ENCODE data around the gene SUN1.
"Not testable (repeated sequence)": the region's sequence is repeated elsewhere in the genome, so short reads cannot be mapped to it uniquely, and the experiment has no call there.

Gene SUN1

GRCh38 chr7:908591-909357 lies 76.5 kb downstream of the SUN1 start:
- DNase-seq, result not testable (repeated sequence)

DNA sequence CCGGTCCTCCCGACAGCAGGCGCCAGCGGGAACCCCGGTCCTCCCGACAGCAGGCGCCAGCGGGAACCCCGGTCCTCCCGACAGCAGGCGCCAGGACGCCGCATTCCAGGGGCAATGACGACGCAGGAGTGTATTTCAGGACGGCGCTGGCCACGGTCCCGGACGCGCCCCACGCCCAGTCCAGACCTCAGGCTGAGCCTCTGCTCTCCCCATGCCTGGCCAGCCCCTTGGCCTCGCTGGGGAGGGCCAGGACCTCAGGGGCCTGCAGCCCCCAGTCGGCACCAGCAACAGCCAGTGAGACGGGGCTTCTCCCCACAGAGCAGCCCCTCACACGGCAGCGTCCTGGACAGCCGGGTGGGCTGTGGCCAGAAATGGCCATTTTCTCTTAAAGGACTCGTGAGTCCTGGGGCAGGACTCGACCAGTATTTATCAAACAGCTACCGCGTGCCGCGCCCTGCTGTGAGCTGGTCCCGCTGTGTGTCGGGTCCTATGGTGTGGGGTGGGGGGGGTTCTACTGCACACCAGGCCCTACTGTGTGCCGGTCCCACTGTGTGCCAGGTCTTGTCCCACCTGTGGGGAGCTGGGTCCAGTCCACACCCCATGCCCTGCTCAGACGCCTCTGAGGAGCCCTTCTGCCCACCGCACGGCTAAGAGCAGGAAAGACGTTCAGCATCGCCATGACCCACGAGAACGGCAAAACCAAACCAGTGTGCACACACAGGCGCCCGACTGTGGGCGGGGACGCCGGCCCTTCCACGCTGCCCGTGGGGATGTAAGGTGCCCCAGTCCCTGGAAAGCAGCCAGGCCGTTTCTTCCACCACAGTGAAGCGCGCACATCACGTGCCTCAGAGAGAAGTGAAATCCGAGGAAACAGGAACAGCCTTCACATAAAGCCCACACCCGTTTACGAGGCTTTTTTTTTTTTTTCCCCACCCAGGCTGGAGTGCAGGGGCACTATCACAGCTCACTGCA lies 77.4 kb downstream of the SUN1 start:
- DNase-seq, result no peak

GRCh38 chr7:910441-910861 lies 78.2 kb downstream of the SUN1 start:
- no peak for DNase-seq

DNA sequence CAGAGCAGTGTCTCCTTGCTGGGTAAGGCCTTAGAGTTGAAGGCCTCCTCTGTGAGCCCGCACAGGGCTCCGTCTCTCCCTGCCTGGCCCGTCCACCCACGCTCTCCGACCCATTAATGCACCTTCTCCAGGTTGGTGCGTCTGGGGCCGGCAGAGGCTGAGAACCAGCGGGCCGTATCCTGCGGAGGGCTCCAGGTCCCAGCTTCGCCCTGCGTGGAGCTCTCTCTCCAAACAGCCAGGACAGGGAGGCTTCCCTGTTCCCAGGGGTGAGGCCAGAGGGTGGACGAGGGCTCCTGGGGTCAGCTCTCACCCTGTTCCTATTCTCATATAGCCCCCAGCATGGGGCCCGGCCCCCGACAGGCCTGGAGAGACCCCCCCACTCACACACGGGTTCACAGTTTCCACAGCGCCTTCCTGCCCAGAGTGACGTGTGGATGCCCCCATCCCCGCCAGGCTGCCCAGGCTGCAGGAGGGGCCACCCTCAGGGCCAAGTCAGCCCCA lies 78.7 kb downstream of the SUN1 start:
- no peak for DNase-seq

GRCh38 chr7:911791-912480 lies 79.7 kb downstream of the SUN1 start:
- DNase-seq, result no peak

GRCh38 chr7:913736-914520 lies 81.7 kb downstream of the SUN1 start:
- no peak for DNase-seq

DNA sequence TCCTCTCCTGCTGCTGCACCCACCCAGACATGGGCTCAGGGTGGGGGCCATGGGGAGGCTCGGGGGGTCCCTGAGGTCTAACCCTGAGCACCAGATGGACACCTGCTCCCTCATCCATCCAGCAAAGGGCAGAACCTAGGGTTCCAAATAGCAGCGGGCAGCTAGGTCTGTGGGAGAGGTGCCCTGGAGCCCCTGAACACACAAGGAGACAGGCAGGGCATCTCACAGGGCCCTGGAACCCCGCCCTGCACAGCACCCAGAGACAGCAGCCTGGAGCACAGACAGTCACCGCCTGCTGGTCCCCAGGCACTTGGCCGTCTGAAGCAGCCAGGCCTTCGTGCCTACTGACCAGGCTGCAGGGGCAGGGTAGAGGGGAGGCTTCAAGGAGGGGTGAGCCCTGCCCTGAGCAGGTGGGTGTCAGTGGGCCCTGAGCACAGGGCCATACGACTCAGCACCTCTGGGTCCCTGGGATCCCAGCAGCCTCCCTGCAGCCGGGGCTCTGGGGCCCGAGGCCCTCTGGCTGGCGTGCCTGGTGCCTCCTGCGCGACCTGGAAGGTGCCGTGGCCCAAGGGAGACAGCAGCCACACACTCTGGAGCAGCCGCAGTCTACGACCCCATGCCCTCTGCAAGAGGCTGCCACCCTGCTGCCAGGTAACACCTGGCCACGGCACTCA lies 82.4 kb downstream of the SUN1 start:
- no peak for DNase-seq

DNA sequence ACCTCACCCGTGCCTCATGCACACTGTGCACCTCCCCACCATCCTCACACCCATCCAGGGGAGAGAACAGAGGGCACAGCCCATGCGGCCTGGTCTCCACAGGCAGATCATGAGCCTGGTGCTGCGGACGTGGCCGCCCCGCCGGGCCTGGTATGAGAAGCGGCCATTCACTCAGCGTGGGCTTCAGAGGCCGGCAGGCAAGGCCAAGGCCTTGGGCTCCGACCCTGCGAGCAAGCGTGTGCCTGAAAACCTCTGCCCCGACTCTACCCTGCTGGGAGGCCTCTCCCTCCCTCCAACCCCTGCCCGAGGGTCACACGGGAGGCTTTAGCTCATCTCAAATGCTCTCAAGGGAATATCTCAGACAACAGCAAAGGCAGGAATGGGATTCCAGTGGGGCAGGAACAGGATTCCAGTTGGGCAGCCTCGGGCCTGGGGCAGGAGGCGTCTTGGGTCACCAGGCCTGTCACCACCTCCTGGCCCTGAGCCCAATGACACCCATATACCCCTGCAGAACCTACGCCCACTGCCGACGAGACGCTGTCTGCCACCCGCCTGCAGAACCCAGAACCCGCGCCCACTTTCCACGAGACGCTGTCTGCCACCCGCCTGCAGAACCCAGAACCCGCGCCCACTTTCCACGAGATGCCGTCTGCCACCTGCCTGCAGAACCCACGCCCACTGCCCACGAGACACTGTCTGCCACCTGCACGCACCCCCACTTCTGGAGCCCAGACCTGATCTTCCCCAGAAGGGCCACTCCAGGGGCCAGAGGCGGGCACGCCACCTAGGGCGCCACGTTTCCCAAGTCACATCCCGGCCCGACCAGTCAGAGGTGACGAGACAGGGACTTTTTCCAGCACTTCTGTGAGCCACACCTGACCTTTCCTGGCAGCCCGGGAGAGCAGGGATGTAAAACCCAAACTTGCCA lies 83.3 kb downstream of the SUN1 start:
- no peak for DNase-seq

GRCh38 chr7:916291-916941 lies 84.1 kb downstream of the SUN1 start:
- no peak for DNase-seq

DNA sequence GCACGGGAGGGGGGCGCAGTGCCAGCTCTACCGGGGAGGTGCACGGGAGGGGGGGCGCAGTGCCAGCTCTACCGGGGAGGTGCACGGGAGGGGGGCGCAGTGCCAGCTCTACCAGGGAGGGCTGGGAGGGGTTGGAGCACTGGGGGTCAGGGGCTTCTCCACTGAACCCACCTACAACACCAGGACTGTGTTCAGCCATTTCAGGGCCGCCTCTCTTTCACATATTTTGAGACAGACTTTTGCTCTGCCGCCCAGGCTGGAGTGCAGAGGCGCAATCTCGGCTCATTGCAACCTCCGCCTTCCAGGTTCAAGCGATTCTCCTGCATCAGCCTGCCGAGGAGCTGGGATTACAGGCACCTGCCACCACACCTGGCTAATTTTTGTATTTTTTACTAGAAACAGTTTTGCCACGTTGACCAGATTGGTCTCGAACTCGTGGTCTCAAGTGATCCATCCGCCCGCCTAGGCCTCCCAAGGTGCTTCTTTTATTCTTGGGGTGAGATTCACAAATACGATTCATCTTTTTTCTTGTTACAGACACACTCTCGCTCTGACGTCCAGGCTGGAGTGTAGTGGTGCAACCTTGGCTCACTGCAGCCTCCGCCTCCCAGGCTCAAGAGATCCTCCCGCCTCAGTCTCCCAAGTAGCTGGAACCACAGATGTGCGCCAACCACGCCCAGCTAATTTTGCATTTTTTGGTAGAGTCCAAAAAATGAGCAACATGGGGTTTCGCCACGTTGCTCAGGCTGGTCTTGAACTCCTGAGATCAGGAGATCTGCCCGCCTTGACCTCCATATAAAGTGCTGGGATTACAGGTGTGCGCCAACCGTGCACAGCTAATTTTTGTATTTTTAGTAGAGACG lies 85.2 kb downstream of the SUN1 start:
- DNase-seq, result no peak

GRCh38 chr7:918118-918425 lies 85.8 kb downstream of the SUN1 start:
- no peak for DNase-seq

- DNase-seq, result no peak
Measured at GRCh38 chr7:918441-919113, 86.3 kb downstream of the SUN1 start.

- DNase-seq, result no peak
Measured at GRCh38 chr7:919114-919442, 86.8 kb downstream of the SUN1 start.

DNA sequence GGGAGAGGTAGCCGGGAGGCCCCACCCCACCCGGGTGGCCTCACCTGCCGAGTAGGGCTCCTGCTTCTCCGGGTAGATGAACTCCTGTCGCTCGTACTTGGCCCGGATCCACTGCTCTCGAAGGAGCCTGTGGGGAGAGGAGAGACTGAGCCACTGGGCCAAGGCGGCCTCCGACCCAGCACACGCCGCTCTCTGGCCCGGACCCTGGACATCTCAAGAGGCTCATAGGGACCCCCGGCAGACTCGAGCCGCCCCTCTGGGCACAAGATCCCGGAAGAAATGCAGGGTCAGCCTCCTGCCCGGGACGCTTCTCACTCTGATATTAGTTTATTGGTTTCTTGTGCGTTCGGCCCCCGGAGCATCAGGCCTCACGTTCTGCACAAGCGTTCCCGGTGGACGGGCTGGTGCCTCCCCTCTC lies 87.7 kb downstream of the SUN1 start:
- no peak for DNase-seq

DNA sequence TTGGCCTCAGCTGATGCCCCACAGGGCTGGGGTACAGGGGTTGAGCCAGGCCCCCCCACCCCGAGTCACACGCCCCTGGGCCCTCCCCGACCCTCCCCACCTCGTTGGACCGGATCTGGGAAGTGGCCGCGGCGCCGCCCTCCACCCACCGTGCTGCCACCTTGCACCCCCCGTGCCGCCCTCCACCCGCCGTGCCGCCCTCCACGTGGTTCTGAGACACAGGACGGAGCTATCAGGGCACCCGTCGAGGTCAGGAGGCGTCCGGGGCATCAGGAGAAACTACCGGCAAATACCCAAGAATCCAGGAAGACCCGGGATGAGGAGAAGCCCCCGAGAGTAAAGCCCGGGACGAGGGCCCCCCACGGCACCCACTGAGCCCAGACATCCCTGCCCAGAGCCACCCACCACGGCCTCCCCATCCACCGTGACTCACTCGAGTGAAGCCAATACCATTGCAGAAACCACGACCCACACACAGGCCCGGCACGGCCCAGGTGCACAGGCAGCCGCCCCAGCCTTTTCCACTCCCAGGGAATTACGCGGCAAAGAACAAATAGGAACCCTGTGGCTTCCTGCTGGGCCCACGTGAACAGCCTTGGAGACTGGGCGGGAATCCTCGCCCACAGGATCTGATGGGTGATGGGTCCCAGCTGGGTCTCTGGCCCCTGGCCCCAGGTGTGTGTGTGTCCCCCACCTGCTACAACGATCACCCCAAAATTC lies 88.2 kb downstream of the SUN1 start:
- no peak for DNase-seq

GRCh38 chr7:921071-921461 lies 88.8 kb downstream of the SUN1 start:
- no peak for DNase-seq

DNA sequence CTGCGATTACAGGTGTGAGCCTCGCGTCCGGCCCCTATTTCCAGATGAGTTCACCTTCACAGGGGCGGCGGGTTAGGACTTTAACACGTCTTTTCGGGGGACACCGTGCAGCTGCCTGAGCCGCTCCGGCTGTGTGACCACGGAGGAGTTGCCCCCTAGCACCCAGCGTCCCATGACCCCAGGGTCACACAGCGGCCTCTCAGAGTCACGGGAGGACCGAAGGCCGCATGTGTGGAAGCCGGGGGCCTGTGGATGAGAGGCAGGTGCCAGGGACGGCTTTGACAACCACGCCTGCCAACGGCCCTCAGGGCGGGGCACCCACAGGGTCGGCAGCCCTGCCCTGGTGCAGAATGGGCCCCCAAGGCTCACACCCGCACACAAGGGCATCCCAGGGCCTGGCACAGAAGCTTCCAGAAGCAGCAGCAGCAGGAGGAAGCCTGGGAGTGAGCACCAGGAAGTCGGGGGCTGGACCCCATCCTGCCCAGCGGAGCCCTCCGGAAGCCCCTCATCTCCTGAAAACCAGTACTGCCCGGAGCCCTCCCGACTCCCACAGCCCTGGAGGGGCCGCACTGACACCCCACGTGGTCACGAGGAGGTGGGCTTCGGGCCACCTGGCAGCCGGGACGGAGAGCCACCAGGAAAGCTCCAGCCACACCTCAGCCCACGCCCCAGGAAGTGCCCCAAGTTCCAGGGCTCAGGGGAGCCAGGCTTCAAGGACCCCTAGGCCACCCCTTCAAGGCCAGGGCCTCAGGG lies 89.5 kb downstream of the SUN1 start:
- DNase-seq, result no peak
